A549 (cell line): ENCODE results near the gene CYB561.

Source experiments
- CHD4 ChIP-seq: fragments of 200-600 bp; sonication (generic); IDR thresholded peaks from 2 replicates; pipeline ENCODE4 v1.6.1; 2016; ENCODE audit warnings: antibody characterized with exemption, mild to moderate bottlenecking, borderline replicate concordance
- ELK1 ChIP-seq: fragments of 150-350 bp; IDR thresholded peaks from 2 replicates; pipeline ENCODE4 v1.6.1; 2014; ENCODE audit warnings: low read depth, mild to moderate bottlenecking, low read length
- ESRRA ChIP-seq: fragments of 150-350 bp; IDR thresholded peaks from 2 replicates; pipeline ENCODE4 v1.6.1; 2014; ENCODE audit warnings: mild to moderate bottlenecking, low read length, borderline replicate concordance
- HDAC2 ChIP-seq: fragments of 200-600 bp; sonication (generic); IDR thresholded peaks from 2 replicates; pipeline ENCODE4 v1.6.1; 2016
- JUN ChIP-seq, 2 experiments: fragments of >200 bp; sonication (Bioruptor Twin); formaldehyde crosslinking; IDR thresholded peaks; 2 replicates in 1 of 2; 3 replicates in 1 of 2; pipeline ENCODE4 v1.6.1; 2016 to 2017
- MAFK ChIP-seq: fragments of 450-650 bp; IDR thresholded peaks from 2 replicates; pipeline ENCODE4 v1.6.1; 2014; ENCODE audit not compliant: partially characterized antibody
- MAX ChIP-seq: IDR thresholded peaks from 2 replicates; pipeline ENCODE4 v1.6.1; 2012
- POLR2A ChIP-seq: IDR thresholded peaks from 2 replicates; pipeline ENCODE4 v1.6.1; 2012; ENCODE audit warnings: mild to moderate bottlenecking, low read length
- RFX5 ChIP-seq: fragments of 450-650 bp; IDR thresholded peaks from 2 replicates; pipeline ENCODE4 v1.7.1; 2014; ENCODE audit warnings: antibody characterized with exemption, mild to moderate bottlenecking, moderate library complexity
- SMC3 ChIP-seq: fragments of >200 bp; sonication (Bioruptor Twin); formaldehyde crosslinking; IDR thresholded peaks from 3 replicates; pipeline ENCODE4 v1.6.1; 2018; ENCODE audit warnings: inconsistent platforms
- TF ChIP-seq, protein P1 (sequence below): fragments of 450-650 bp; IDR thresholded peaks from 2 replicates; pipeline ENCODE4 v1.6.1; 2014; ENCODE audit warnings: antibody characterized with exemption
- TF ChIP-seq, protein P2 (sequence below): fragments of >200 bp; sonication (Bioruptor Twin); formaldehyde crosslinking; IDR thresholded peaks from 3 replicates; pipeline ENCODE4 v1.5.1; 2016
- TF ChIP-seq, protein P3 (sequence below): fragments of 200-600 bp; sonication (generic); IDR thresholded peaks from 2 replicates; pipeline ENCODE4 v1.6.1; 2016; ENCODE audit warnings: antibody characterized with exemption, mild to moderate bottlenecking, moderate library complexity

DNA sequence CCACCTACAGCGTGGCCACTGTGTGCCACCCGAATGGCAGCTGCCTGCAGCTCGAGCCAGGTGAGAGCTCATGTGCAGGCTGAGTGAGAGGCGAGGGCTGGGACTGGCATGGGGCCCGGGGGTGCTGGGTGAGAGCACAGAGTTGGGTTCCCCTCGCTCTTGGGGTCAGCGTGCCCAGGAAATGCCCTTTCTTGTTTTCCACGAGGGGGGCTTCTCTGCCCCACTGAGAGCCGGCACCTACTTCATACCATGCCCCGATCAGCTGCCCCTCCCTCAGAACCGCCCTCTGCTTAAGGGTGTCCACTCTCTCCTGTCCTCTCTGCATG lies 40.9 kb upstream of the CYB561 start:
- TF ChIP-seq, protein P1, sequence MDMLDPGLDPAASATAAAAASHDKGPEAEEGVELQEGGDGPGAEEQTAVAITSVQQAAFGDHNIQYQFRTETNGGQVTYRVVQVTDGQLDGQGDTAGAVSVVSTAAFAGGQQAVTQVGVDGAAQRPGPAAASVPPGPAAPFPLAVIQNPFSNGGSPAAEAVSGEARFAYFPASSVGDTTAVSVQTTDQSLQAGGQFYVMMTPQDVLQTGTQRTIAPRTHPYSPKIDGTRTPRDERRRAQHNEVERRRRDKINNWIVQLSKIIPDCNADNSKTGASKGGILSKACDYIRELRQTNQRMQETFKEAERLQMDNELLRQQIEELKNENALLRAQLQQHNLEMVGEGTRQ, result no peak
- no peak for TF ChIP-seq MAX
- TF ChIP-seq, protein P2, sequence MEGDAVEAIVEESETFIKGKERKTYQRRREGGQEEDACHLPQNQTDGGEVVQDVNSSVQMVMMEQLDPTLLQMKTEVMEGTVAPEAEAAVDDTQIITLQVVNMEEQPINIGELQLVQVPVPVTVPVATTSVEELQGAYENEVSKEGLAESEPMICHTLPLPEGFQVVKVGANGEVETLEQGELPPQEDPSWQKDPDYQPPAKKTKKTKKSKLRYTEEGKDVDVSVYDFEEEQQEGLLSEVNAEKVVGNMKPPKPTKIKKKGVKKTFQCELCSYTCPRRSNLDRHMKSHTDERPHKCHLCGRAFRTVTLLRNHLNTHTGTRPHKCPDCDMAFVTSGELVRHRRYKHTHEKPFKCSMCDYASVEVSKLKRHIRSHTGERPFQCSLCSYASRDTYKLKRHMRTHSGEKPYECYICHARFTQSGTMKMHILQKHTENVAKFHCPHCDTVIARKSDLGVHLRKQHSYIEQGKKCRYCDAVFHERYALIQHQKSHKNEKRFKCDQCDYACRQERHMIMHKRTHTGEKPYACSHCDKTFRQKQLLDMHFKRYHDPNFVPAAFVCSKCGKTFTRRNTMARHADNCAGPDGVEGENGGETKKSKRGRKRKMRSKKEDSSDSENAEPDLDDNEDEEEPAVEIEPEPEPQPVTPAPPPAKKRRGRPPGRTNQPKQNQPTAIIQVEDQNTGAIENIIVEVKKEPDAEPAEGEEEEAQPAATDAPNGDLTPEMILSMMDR, result no peak
- no peak for TF ChIP-seq ELK1
- no peak for TF ChIP-seq MAFK
- TF ChIP-seq POLR2A, result no peak
- TF ChIP-seq, protein P3, sequence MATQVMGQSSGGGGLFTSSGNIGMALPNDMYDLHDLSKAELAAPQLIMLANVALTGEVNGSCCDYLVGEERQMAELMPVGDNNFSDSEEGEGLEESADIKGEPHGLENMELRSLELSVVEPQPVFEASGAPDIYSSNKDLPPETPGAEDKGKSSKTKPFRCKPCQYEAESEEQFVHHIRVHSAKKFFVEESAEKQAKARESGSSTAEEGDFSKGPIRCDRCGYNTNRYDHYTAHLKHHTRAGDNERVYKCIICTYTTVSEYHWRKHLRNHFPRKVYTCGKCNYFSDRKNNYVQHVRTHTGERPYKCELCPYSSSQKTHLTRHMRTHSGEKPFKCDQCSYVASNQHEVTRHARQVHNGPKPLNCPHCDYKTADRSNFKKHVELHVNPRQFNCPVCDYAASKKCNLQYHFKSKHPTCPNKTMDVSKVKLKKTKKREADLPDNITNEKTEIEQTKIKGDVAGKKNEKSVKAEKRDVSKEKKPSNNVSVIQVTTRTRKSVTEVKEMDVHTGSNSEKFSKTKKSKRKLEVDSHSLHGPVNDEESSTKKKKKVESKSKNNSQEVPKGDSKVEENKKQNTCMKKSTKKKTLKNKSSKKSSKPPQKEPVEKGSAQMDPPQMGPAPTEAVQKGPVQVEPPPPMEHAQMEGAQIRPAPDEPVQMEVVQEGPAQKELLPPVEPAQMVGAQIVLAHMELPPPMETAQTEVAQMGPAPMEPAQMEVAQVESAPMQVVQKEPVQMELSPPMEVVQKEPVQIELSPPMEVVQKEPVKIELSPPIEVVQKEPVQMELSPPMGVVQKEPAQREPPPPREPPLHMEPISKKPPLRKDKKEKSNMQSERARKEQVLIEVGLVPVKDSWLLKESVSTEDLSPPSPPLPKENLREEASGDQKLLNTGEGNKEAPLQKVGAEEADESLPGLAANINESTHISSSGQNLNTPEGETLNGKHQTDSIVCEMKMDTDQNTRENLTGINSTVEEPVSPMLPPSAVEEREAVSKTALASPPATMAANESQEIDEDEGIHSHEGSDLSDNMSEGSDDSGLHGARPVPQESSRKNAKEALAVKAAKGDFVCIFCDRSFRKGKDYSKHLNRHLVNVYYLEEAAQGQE, result no peak
- TF ChIP-seq RFX5, result no peak
- TF ChIP-seq CHD4, result no peak
- no peak for TF ChIP-seq HDAC2
- no peak for TF ChIP-seq SMC3
- no peak for TF ChIP-seq ESRRA
- TF ChIP-seq JUN (IDR thresholded peaks at IDR 0.05), result no peak
